EL (cell line): ENCODE data around the gene DNAJC17.
A peak's percentile ranks its signal among the peaks of the same experiment; 100 is the strongest.

Experiments used
- DNase-seq: peaks from one replicate; pipeline ENCODE4 v3.0.0-alpha.2; 2016

The DNAJC17 gene

DNA sequence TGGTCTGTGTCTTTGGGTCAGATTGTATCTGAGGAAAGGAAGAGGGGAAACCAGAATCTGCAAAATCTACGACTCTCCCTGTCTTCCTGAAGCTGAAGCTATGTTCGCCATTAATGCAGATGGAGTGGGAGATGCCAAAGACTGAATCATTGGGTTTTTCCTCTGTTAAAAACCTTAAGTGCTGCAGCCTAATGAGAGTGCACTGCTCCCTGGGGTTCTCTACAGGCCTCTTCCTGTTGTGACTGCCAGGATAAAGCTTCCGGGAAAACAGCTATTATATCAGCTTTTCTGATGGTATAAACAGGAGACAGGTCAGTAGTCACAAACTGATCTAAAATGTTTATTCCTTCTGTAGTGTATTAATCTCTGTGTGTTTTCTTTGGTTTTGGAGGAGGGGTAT is 76.2 kb downstream of the DNAJC17 start:
- DNase-seq, result no peak

DNA sequence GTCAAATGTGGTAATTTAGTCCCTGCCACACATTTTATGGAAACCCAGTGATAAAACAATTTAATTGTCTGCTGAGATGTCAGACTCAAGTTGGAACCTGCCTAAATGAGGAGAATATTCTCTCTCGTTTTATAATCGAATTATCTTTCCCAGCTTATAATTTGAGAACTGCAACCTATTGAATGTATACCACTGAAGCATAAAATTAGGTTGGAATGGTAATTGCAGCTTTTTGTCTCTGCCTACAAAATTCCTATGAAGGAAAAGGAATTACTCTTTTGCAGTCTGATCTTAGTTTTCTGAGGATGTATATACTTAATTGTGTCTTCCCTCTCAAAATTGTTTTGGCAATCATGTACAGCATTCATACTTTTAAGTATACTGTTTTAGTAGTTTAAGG is 83.4 kb downstream of the DNAJC17 start:
- no peak for DNase-seq

DNA sequence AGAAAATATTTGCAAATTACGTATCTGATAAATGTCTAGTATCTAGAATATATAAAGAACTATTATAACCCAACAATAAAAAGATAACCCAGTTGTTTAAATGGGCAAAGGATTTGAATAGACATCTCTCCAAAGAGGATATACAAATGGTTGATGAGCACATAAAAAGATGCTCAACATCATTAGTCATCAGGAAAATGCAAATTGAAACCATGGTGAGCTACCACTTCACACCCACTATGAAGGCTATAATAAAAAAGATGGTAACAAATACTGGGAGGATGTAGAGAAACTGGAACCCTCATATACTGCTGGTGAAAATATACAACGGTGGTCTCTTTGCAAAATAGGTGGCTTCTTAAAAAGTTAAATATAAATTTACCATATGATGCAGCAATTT is 84.3 kb downstream of the DNAJC17 start:
- DNase-seq, result peak; percentile 30

DNA sequence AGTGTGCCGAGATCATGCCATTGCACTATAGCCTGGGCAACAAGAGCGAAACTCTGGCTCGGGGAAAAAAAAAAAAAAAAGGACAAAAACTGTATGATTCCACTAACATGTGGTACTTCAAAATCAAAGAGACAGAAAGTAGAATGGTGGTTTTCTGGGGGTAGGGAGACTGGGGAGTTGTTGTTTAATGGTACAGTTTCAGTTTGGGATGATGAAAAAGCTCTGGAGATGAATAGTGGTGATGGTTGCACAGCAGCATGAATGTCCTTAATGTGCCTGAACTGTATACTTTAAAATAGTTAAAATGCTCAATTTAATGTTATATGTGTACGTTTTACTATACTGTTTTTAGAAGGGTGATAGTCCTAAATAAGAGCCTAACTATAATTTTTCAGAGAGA is 84.9 kb downstream of the DNAJC17 start:
- DNase-seq, result no peak

DNA sequence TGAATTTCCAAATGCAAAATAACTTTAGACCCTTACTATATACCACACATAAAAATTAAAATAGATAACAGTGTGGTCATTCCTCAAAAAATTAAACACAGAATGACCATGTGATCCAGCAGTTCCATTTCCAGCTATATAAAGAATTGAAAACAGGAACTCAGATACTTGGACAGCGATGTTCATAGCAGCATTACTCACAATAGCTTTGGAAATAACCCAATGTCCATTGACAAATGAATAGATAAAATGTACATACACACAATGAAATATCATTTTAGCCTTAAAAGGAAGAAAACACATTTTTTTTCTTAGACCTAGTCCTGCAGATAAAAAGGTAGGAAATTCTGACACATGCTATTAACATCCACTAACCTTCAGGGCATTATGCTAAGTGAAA is 85.6 kb downstream of the DNAJC17 start:
- no peak for DNase-seq

DNA sequence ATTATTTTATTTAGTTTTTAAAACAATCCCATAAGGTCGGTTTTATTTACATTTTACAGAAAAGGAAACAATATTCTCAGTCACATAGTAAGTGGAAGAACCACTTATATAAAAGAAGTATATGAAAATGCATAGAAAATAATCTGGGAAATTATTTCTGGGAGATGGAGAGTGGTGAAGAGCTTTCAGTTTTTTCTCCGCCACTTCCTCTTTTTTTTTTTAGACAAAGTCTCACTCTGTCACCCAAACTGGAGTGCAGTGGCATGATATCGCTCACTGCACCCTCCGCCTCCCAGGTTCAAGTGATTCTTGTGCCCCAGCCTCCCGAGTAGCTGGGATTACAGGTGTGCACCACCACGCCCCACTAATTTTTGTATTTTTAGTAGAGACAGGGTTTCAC is 91.1 kb downstream of the DNAJC17 start:
- DNase-seq, result no peak
